OCI-LY3 (cell line): Measurements from ENCODE around the gene TBX5.

Experiments
- CTCF ChIP-seq: fragments of 200-600, 300-600 bp; sonication (generic); IDR thresholded peaks from 2 replicates; pipeline ENCODE4 v1.5.1; 2014; ENCODE audit warnings: antibody characterized with exemption, low read length, low read depth
- EZH2phosphoT487 ChIP-seq: fragments of 200-600 bp; shearing (Covaris generic); IDR thresholded peaks from 2 replicates; pipeline ENCODE4 v1.6.1; 2018; ENCODE audit warnings: antibody characterized with exemption, mixed run types, low read depth

GRCh38 chr12:114439817-114440216 lies 33.9 kb upstream of the TBX5 start:
- TF ChIP-seq CTCF (no peak), EZH2phosphoT487 (no peak)
